Daoy (cell line): ENCODE results near the gene ENTREP1. TPM values are rescaled to one million over a fixed set of nuclear protein-coding genes. Genes with fewer than 3 reads are reported as not detected.
"Not testable (repeated sequence)": the region's sequence is repeated elsewhere in the genome, so short reads cannot be mapped to it uniquely, and the experiment has no call there.

Source experiments
- DNase-seq: peaks from one replicate; pipeline ENCODE4 v3.0.0-alpha.2; 2015; ENCODE audit warnings: low read depth
- total RNA-seq: library from RNA; depleted of rRNA; stranded (reverse); fragments of >200 nt; shearing (Covaris generic); gene quantifications from 2 replicates; pipeline ENCODE4 v1.2.3, GENCODE V29; 2014

ENTREP1 gene
- total RNA-seq, 1 experiment from 2014 or later = 0.74 TPM

DNA sequence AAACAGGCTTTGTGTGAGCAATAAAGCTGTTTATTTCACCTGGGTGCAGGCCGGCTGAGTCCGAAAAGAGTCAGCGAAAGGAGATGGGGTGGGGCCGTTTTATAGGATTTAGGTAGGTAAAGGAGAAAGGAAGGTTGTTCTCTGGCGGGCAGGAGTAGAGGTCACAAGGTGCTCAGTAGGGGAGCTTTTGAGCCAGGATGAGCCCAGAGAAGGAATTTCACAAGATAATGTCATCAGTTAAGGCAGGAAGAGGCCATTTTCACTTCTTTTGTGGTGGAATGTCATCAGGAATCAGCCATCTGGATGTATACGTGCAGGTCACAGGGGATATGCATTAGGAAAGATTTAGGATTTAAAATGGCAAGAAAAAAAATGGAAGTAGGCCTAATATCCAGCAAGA is 84.9 kb downstream of the ENTREP1 start:
- not testable (repeated sequence) for DNase-seq

DNA sequence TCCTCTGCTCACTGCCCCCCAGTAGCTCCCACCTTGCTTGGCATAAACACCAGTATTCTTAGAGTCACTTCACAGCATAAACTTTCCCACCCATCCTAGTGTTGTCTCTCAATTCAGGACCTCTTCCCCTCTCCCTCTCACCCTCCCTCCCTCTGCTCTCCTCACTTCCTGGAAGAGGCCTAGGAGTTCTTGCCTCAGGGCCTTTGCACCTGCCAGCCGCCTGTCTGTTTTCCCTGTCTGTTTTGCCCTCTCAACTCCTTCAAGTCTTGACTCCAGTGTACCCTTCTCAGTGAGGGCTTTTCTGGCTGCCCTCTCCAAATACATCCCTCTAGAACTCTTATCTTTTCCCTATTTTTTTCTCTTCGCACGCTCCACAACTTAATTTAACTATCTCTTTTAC is 86.2 kb downstream of the ENTREP1 start:
- DNase-seq = no peak

DNA sequence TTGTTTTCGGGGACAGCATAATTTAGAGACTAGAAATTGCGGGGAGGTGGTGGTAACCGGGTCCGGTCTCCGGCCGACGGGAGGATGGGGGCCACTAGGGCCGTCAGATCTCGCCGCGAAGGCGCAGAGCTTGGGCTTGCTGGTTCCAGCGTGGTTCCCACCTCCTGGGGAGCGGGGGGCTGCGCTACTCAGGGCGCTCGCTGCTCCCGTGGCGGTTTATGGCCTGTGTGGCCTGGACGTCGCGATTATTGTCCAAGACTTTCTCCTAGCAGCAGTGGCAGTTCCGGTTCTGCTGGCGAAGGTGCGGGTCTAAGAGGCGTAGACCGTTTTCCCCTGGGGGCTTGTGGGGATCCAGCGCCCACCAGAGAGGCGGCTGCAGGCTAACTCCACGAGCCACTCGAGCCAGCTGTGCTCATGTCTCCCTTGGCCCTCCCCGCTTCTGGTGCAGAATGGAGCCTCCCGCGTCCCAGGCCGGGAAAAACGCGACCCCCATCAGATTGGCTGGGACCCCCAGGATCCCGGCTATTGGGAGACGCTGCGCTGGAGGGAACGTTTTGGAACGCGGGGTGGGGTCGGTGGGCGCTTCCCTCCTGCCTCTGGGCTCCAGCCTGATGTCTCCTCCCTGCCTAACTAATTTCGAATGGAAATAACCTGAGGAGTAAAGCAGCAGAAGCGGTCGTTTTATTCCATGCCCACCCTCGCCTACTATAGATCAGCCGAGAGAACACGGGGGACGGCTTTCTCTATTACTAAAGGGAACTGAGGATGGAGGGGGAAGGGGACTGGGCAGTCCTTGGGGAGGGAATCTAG is 87.1 kb downstream of the ENTREP1 start:
- DNase-seq = no peak

DNA sequence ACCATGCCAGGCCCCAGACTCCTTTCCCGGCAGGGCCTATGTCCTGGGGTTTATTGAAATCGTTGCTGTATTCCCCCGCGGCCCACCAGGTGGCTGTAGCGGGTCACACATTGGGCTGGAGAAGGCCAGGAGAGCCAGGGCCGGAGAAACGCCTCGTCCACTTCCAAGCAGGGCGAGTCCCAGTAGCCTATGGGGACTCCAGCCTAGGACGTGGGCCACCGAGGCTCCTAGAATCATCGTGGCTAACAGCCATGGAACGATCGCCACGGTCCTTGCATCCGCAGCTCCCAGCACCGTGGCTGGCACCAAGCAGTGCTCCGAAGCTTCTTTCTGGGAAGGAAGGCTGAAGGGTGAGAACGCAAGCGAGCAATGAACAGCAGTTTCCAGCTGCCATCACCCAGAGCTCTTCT is 87.7 kb downstream of the ENTREP1 start:
- peak; percentile 70 for DNase-seq

DNA sequence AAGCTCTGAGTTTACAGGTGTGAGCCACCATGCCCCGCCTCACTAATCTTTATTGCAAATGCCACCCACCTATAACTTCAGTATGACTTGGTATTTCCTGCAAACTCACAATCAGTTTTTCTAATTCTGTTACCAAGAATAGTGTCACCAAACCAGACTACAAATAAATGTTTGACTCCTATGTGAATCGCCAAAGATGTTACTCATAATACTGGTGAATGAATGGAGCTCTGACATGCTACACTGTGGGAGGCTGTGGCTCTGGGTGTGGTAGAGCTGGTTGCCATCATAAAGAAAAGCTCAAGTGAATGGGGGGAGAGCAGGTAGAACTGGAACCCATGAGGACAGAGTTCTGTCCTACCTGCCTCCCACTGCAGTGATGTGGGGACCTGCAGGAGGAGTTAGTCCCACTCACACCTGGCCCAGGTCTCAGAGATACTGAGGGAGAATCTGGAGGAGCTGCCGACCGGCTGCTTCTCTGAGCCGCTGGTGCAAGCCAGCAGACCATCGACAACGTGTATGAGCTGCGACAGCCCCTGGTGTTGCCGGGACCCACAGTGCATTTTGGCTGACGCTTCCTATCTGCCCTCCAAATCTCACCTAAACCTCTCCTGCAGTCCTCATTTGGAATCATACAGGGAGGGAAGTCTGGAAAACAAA is 95.7 kb downstream of the ENTREP1 start:
- no peak for DNase-seq

DNA sequence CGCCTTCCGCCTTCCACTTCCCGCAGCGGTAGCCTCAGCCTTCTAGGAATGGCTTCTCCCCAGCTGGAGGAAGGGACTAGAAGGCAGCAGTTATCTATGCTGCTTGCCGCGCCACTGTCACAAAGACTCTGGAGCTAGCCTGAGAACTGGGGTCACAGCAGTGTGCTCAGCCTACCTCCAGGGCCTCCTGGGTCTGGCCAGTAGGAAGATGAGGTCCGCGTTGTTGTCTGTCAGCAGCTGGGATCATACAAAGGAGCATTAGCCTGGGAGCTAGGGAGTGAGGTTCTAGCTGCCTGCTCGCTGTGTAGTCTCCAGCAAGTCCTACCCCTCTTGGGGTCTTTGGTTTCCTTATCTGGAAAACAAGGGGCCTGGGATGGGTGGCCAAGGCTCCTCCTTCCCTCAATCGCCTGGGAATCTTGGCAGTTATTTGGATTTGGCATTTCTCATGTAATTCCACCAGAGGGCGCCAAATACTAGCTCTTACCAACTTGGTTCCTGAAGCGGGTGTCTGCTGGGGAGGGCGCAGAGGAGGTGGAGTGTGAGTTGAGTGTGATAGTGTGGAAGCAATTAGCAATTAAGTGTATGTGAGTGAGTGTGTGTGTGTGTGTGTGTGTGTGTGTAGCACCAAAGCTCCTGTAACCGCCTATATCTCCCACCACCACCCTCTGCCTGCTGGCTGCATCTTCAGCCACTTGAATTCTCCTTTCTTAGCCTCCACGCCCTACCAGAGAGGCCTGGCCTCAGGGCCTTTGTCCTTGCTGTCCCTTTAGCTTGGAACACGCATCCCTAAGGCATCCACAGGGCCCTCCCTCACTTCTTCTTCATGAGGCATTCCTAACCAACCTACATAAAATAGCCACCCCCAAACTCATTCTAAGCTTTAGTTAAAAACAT is 97.1 kb downstream of the ENTREP1 start:
- DNase-seq = peak; percentile 65

DNA sequence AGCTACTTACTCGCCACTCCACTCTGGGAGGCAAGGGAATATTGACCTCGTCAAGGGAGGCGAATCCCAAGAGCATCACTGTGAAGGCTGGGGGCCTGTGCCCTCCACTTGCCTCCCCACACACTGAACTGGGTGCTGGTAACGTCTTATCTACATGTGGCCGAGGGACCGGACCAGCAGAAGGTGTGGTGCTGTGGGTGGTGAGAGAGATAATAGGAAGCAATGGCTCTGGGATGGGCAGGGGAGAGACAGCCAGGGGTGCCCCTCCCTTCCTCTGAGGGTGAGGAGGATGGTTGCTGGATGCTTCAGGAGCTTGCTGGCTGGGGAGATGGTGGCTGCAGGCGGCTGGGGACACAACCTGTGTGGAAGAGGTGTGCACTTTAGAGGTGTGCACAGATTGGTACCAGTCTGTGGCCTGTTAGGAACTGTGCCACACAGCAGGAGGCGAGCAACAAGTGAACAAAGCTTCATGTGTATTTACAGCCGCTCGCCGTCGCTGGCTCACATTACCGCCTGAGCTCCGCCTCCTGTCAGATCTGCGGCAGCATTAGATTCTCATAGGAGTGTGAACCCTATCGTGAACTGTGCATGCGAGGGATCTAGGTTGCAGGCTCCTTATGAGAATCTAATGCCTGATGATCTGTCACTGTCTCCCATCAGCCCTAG is 100.3 kb downstream of the ENTREP1 start:
- DNase-seq = no peak

DNA sequence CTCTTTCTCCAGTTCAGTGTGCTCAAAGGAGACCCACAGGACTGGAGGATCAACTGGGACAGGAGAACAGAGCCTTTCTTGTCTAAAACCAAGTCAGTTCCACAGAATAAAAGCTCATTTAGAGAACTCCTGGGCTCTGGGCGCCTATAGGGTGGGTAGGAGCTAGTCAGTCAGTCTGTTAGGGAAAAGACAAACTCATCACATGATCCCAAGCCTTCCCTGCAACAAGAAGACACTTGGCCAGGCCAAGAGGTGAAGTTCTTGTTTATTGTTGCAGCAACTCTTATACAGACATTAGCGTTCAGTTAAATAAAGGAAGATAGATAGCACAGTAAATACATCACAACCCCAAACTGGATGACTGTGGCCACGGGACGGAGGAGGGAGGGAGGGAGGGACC is 102.3 kb downstream of the ENTREP1 start:
- no peak for DNase-seq

DNA sequence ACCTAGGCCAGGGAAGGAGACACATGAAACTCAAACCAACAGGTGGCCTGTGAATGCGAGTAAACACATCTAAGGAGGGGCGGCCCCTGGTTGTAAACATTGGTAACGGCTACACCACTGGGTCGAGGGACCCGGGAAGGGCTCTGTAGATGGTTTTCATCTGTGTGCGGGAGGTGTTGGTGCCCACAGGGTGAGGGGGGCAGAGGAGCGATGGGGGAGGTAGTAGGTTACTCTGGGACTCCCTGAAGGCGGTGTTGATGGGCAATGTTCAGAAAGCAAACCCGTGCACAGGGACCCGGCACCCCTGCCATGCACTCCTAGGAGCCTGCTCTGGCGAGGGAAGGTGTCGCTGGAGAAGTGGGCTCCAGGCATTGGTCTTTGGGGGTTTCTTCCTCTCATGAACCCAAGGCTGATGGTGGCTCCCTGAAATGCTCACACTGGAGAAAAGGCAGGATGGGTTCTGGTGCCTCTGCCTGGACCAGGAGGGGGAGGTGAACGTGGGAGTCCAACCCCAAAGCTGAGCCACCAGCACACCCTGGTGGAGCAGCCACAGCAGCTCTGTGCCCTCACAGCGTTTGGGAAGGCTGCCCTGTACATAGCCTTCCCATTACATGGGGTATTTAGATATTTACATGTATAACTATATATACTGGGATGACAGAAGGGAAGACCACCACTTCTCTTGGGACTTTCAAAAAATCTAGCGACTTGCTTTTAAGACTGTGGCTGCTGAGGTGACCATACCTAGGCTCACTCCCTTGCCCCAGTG is 103.2 kb downstream of the ENTREP1 start:
- DNase-seq = no peak

DNA sequence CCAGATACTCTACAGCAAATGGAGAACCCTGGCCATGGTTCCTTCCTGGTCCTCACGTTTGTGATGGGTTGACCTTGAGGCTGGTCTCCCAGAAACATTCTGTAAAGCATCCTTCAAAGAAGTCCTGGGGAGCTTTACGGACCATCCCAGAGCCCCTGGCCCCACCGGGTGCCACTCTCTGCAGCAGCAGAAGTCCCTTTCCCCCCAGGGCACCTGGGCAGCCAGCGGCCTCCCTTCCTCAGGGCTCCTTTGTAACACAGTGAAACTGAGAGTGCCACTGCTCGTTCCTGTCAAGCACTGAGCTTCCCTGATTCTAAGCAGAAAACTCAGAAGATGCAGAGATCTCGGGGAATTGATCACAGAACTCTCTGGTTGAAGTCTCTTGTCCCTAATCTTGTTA is 104.3 kb downstream of the ENTREP1 start:
- no peak for DNase-seq

DNA sequence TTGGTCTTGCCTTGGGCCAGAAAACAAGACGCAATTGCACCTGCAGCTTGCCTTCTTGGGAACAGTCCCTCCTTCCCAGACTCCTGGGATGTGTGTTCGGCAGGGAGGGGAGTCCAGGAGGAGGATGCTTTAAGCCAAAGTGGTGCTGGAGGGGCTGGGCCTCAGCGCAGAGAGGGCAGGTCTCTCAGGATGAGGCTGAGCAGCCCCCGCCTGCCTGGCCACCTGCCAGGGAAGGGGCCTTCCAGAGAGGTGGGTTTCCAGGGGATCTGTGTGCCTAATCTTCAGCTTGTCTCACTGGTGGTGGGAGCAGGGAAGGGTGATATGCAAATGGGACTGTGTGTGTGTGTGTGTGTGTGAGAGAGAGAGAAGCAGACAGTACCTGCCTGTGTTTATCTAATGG is 105.2 kb downstream of the ENTREP1 start:
- DNase-seq = no peak

DNA sequence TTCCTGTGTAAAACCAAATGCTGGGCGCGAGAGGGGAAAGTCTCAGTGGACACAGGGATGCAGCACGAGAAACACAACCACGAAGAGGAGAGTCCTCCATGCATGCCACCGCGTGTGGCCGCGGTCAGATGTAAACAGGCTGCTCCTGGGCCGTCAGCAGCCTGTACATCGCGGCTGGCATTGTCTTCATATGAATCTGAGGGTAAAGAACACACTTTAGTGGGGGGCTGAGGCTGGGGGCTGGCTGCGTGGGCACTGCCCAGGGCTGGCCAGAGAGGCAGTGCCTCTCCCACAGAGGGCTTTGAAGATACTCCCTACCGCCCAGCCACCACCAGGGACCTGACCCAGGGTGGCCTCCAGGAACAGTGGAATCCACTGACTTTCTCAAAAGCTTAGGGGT is 106.2 kb downstream of the ENTREP1 start:
- no peak for DNase-seq

DNA sequence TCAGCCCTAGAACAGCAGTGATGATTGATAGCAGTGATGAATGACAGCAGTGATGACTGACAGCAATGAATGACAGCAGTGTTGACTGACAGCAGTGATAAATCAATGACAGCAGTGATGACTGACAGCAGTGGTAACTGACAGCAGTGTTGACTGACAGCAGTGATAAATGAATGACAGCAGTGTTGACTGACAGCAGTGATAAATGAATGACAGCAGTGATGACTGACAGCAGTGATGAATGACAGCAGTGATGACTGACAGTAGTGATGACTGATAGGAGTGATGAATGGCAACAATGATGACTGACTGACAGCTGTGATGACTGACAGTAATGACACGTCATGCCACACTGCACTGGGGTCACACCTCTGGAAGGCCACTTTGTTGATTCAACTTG is 106.8 kb downstream of the ENTREP1 start:
- DNase-seq = no peak

DNA sequence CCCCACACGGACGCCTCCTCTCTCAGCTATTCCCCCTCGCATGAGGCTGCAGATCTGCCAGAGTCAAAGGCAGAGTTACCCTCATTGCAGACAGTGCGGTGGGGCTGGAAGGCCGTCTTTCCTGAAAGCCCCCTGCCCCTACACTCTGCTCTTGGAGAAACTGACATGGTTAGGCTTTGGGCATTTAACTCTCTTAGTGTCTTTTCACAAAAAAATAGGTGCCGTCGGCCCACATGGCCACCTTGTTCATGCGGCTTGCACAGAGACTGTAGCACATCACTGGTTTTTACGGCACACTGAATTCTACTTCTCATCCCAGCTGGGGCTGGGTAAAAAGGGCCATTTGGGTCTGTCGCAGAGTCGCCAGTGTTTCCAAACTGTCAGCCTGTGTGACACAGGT is 107.6 kb downstream of the ENTREP1 start:
- no peak for DNase-seq

DNA sequence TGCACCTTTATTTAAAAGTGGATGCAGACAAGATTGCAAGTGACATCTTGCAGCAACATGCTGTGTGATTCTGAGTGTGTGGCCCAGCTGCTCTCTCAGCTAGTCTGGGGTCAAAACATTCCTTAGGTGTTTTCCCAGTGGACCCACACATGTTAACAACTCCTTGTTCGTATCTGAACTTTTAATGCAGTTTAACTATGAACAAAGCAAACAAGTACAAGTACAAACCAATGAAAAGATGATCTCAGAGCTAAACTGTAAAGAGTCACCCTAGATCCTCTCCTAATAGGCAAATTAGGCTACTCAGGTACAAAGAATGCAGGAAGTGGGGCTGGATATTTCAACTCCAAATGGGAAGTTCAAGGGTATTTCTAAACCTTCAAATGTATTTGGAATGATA is 108.4 kb downstream of the ENTREP1 start:
- peak; percentile 38 for DNase-seq

DNA sequence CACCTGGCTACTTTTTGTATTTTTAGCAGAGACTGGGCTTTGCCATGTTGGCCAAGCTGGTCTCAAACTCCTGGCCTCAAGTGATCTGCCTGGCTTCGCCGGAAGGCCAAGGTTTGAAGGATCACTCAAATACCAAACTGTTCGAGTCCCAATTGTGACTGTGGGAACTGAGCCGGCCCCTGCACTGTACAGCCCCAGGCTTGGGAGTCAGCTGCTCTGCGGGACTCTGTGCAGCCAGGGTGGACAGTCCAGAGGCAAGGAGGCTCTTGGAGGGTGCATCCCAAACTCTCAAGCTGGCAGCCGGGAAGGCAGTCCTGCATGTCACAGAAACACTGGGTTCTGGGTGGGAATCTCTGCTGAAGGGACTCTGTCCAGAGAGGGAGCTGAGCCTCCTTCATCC is 109.0 kb downstream of the ENTREP1 start:
- DNase-seq = no peak

DNA sequence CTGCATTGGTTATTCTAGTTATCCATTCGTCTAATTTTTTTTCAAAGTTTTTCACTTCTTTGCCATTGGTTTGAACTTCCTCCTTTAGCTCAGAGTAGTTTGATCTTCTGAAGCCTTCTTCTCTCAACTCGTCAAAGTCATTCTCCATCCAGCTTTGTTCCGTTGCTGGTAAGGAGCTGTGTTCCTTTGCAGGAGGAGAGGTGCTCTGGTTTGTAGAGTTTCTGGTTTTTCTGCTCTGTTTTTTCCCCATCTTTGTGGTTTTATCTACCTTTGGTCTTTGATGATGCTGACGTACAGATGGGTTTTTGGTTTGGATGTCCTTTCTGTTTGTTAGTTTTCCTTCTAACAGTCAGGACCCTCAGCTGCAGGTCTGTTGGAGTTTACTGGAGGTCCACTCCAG is 114.6 kb downstream of the ENTREP1 start:
- not testable (repeated sequence) for DNase-seq

DNA sequence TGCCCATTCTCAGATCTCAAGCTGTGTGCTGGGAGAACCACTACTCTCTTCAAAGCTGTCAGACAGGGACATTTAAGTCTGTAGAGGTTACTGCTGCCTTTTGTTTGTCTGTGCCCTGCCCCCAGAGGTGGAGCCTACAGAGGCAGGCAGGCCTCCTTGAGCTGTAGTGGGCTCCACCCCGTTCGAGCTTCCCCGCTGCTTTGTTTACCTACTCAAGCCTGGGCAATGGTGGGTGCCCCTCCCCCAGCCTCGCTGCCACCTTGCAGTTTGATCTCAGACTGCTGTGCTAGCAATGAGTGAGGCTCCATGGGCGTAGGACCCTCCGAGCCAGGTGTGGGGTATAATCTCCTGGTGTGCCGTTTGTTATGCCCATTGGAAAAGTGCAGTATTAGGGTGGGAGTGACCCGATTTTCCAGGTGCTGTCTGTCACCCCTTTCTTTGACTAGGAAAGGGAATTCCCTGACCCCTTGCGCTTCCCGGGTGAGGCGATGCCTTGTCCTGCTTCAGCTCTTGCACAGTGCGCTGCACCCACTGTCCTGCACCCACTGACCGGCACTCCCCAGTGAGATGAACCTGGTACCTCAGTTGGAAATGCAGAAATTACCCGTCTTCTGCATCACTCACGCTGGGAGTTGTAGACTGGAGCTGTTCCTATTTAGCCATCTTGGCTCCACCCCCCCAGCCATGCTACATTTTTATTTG is 115.4 kb downstream of the ENTREP1 start:
- DNase-seq = not testable (repeated sequence)
